PC-9 (cell line): ENCODE results near the gene TEPSIN.

Experiments
- CTCF ChIP-seq: fragments of 200-600 bp; sonication (generic); conservative IDR thresholded peaks from 2 replicates; pipeline ENCODE4 v1.6.1; 2017; ENCODE audit warnings: mixed run types, antibody characterized with exemption, mild to moderate bottlenecking, moderate library complexity
- EZH2 ChIP-seq: fragments of 200-600 bp; sonication (generic); IDR thresholded peaks from 2 replicates; pipeline ENCODE4 v1.8.0; 2017; ENCODE audit warnings: antibody characterized with exemption, low read depth

- TF ChIP-seq CTCF (no peak), EZH2 (no peak)
These were observed 30.2 kb downstream of the TEPSIN start for GRCh38 chr17:81208651-81209050.
